Lung (tissue), 12 donors: ENCODE measurements around the gene CRYGN. TPM values are rescaled to one million over a fixed set of nuclear protein-coding genes. Genes with fewer than 3 reads are reported as not detected.

Source experiments
- ATAC-seq: fragments of 200-7000 bp; cut with Tn5 transposase; one replicate; pipeline ENCODE4 v1.9.1; 2020; ENCODE audit warnings: moderate number of reproducible peaks; ENCODE audit not compliant: insufficient read depth, low FRiP score
- DNase-seq, 3 donors: peaks; one replicate each; pipeline ENCODE4 v3.0.0-alpha.2; 2013 to 2017
- H3K27ac ChIP-seq, 2 donors: one replicate each; pipeline ENCODE4 v1.5.1; 2013; ENCODE audit warnings: mild to moderate bottlenecking in 2 of 2, moderate library complexity in 2 of 2, control low read depth in 1 of 2, inconsistent platforms in 1 of 2, low read depth in 1 of 2, low read length in 1 of 2
- H3K27me3 ChIP-seq, 3 donors: one replicate each; pipeline ENCODE4 v1.5.1; 2013; ENCODE audit warnings: low read length in 2 of 3; ENCODE audit not compliant: control insufficient read depth in 3 of 3, insufficient read depth in 3 of 3
- H3K36me3 ChIP-seq, 4 donors: one replicate each; pipeline ENCODE4 v1.5.1; 2013; ENCODE audit warnings: low read length in 4 of 4, mild to moderate bottlenecking in 1 of 4, moderate library complexity in 1 of 4; ENCODE audit not compliant: control insufficient read depth in 4 of 4, insufficient read depth in 4 of 4
- H3K4me1 ChIP-seq, 5 donors: one replicate each; pipeline ENCODE4 v1.5.1; 2013; ENCODE audit warnings: low read length in 5 of 5, mild to moderate bottlenecking in 2 of 5, moderate library complexity in 1 of 5; ENCODE audit not compliant: control insufficient read depth in 5 of 5, insufficient read depth in 5 of 5
- H3K4me3 ChIP-seq: one replicate; pipeline ENCODE4 v1.5.1; 2013; ENCODE audit warnings: mild to moderate bottlenecking, control low read depth, moderate library complexity
- H3K9ac ChIP-seq, 2 donors: one replicate each; pipeline ENCODE4 v1.5.1; 2013; ENCODE audit warnings: low read length in 2 of 2, control low read depth in 1 of 2; ENCODE audit not compliant: insufficient read depth in 1 of 2
- H3K9me3 ChIP-seq, 4 donors: one replicate each; pipeline ENCODE4 v1.5.1; 2013; ENCODE audit warnings: low read length in 3 of 4, mild to moderate bottlenecking in 1 of 4, moderate library complexity in 1 of 4; ENCODE audit not compliant: control insufficient read depth in 4 of 4, insufficient read depth in 3 of 4
- WGBS, 2 donors: extraction: QIAGEN DNeasy Blood & Tissue Kit; methylation state at CpG; one replicate each; pipeline ENCODE4 v1.1.7; 2013; 5-methylcytosine and 5-hydroxymethylcytosine counted together
- polyA plus RNA-seq, 2 donors: library from polyadenylated mRNA; stranded (reverse); fragments of 200-250 nt; gene quantifications; one replicate each; pipeline ENCODE4 v1.2.1, GENCODE V29; 2013
- total RNA-seq, 2 donors: library from RNA; depleted of rRNA in 1 of 2; stranded (reverse); fragments of >200 nt in 1 of 2; gene quantifications; one replicate each; pipeline ENCODE4 v1.2.1, GENCODE V29; 2014 to 2021
- TF ChIP-seq, protein P1 (sequence below): IDR thresholded peaks from 2 replicates; pipeline ENCODE4 v1.5.1; 2012; ENCODE audit warnings: mild to moderate bottlenecking; ENCODE audit errors: control extremely low read depth, extremely low read depth
- donor health status: control.
- donor health status: control.
- donor health status: Bipolar disorder and iron deficiency.
- donor health status: healthy.
- donor health status: DM: yes; HTN: yes; CAD: no.

The CRYGN gene
- total and polyA plus RNA-seq, 4 donors = 0.07 to 0.34 (median 0.28) TPM; not detected in 1

GRCh38 chr7:151399906-151400305 is 40.0 kb downstream of the CRYGN start:
- Histone ChIP-seq H3K9me3 (no peaks in the 10 kb centered on the region), H3K36me3 (peaks cover 0 to 14% (median 7%) of the 10 kb centered on the region in 4 donors), H3K4me1 (peaks cover 0 to 15% (median 9%) of the 10 kb centered on the region in 5 donors), H3K9ac (no peak overlapping the region), H3K27me3 (no peaks in the 10 kb centered on the region), H3K4me3 (no peak overlapping the region), H3K27ac (no peak overlapping the region)
- DNase-seq = no peak
- WGBS, 2 donors = 91 to 92% methylated on average over 14 of the region's 14 CpGs
- ATAC-seq = no peak
- TF ChIP-seq, protein P1, sequence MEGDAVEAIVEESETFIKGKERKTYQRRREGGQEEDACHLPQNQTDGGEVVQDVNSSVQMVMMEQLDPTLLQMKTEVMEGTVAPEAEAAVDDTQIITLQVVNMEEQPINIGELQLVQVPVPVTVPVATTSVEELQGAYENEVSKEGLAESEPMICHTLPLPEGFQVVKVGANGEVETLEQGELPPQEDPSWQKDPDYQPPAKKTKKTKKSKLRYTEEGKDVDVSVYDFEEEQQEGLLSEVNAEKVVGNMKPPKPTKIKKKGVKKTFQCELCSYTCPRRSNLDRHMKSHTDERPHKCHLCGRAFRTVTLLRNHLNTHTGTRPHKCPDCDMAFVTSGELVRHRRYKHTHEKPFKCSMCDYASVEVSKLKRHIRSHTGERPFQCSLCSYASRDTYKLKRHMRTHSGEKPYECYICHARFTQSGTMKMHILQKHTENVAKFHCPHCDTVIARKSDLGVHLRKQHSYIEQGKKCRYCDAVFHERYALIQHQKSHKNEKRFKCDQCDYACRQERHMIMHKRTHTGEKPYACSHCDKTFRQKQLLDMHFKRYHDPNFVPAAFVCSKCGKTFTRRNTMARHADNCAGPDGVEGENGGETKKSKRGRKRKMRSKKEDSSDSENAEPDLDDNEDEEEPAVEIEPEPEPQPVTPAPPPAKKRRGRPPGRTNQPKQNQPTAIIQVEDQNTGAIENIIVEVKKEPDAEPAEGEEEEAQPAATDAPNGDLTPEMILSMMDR = no peak

GRCh38 chr7:151399305-151399601 is 40.7 kb downstream of the CRYGN start:
- TF ChIP-seq, protein P1 = no peak
- Histone ChIP-seq H3K9me3 (no peaks in the 10 kb centered on the region), H3K27me3 (no peaks in the 10 kb centered on the region), H3K27ac (no peak overlapping the region), H3K36me3 (peaks cover 0 to 14% (median 7%) of the 10 kb centered on the region in 4 donors), H3K4me3 (no peak overlapping the region), H3K4me1 (peaks cover 0 to 9% (median 8%) of the 10 kb centered on the region in 5 donors), H3K9ac (no peak overlapping the region)
- ATAC-seq = no peak
- 93 to 94% methylated on average over 7 of the region's 7 CpGs for WGBS, 2 donors
- no peak for DNase-seq

- no peak for ATAC-seq
- H3K4me1 ChIP-seq = peaks cover 0 to 7% (median 3%) of the 10 kb centered on the region in 5 donors
- 91 to 92% methylated on average over 19 of the region's 19 CpGs for WGBS, 2 donors
- DNase-seq = no peak
- H3K4me3 ChIP-seq = no peak overlapping the region
- no peaks in the 10 kb centered on the region for H3K27me3 ChIP-seq
- H3K9me3 ChIP-seq = no peaks in the 10 kb centered on the region
- no peak overlapping the region for H3K9ac ChIP-seq
- TF ChIP-seq, protein P1 = no peak
- H3K27ac ChIP-seq = no peak overlapping the region
- peaks cover 0 to 14% (median 7%) of the 10 kb centered on the region in 4 donors for H3K36me3 ChIP-seq
These were observed 41.3 kb downstream of the CRYGN start for GRCh38 chr7:151398446-151399304.

DNA sequence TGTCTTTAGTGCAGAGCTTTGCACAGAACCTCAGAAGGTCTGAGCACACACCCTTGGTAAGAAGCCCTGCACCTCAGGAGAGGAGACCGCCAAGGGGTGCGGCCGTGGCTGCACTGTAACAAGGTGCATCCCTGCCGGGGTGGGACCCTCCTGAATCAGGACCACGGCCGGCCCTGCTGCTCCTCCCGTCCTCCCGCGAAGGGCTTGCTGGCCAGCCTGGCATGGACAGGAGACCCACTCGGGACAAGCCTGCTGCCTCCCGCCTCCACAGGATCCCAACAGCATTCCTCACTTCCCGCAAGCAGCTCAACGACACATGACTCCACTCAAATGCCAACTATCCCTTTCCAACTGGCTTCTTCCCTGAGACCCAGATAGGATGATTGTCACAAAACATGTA is 42.9 kb downstream of the CRYGN start:
- TF ChIP-seq, protein P1 = no peak
- H3K4me3 ChIP-seq = no peak overlapping the region
- WGBS, 2 donors = 90 to 93% methylated on average over 13 of the region's 13 CpGs
- DNase-seq (no peak), ATAC-seq (no peak)
- no peak overlapping the region for H3K27ac ChIP-seq
- H3K9me3 ChIP-seq = no peaks in the 10 kb centered on the region
- peaks cover 0 to 17% (median 8%) of the 10 kb centered on the region in 4 donors for H3K36me3 ChIP-seq
- no peak overlapping the region for H3K9ac ChIP-seq
- peaks cover 0 to 2% (median 0%) of the 10 kb centered on the region in 3 donors for H3K27me3 ChIP-seq
- H3K4me1 ChIP-seq = no peaks in the 10 kb centered on the region
